ENCODE data around the gene CNNM2. TPM values are rescaled to one million over a fixed set of nuclear protein-coding genes. Genes with fewer than 3 reads are reported as not detected.

CNNM2 gene
- total and polyA plus RNA-seq, 8 donors = 0.76 to 45.5 (median 6.3) TPM

DNA sequence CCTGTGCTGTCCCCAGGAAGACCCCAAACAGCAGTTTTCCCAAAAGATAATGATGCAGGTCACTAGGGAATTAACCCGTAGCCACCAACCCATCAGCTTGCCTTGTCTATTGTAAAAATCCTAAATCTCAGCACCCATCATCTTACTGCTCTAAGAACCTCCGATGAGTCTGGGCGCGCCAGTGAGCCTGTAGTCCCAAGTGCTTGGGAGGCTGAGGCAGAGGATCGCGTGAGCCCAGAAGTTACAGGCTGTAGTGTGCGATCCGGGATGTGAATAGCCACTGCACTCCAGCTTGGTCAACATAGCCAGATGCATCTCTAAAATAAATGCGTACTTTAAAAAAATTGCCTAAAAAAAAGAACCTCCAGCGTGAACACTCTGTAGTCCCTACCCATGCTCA lies 47.9 kb upstream of the CNNM2 start:
- H3K4me1 ChIP-seq = peaks cover 0 to 20% (median 13%) of the 10 kb centered on the region in 4 donors
- no peak for DNase-seq
- peak overlapping the region; percentile 51 to 61 (median 56) for H3K4me3 ChIP-seq
- WGBS, 5 donors = 87 to 94% (median 88%) methylated on average over 10 of the region's 10 CpGs
- intact Hi-C loops (cut with DNase I; ENCODE audit: low total_unique reads) = no loop called here
- TF ChIP-seq POLR2A (IDR thresholded peaks at IDR 0.05) (no peak), POLR2AphosphoS5 (IDR thresholded peaks at IDR 0.05) (no peak), CTCF (IDR thresholded peaks at IDR 0.05) (no peak), EP300 (IDR thresholded peaks at IDR 0.05) (no peak)
- H3K27me3 ChIP-seq = peaks cover 0 to 20% (median 4%) of the 10 kb centered on the region in 3 donors
- H3K36me3 ChIP-seq = peaks cover 0 to 14% (median 5%) of the 10 kb centered on the region in 4 donors
- H3K27ac ChIP-seq = no peak overlapping the region
- no peaks in the 10 kb centered on the region for H3K9me3 ChIP-seq

DNA sequence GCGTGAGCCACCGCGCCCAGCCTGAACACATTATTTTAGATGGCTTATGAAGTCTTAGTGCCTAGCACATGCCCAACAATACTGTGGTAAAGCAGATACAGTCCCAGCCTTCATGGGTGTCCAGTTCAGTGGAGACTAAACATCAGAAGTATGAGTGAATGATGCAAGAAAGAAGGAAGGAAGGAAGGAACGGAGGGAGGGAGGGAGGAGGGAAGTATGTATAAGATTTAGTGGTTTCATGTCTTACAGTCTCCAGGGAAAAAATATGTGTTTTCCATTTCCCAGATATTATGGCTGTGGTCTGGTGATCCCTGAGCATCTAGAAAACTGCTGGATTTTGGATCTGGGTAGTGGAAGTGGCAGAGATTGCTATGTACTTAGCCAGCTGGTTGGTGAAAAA lies 45.9 kb upstream of the CNNM2 start:
- Histone ChIP-seq H3K36me3 (peaks cover 0 to 27% (median 4%) of the 10 kb centered on the region in 4 donors), H3K4me1 (peaks cover 0 to 20% (median 13%) of the 10 kb centered on the region in 4 donors), H3K4me3 (no peak overlapping the region), H3K27ac (no peak overlapping the region), H3K9me3 (no peaks in the 10 kb centered on the region), H3K27me3 (peaks cover 0 to 20% (median 4%) of the 10 kb centered on the region in 3 donors)
- TF ChIP-seq POLR2AphosphoS5 (IDR thresholded peaks at IDR 0.05) (no peak), EP300 (IDR thresholded peaks at IDR 0.05) (no peak), POLR2A (IDR thresholded peaks at IDR 0.05) (no peak), CTCF (IDR thresholded peaks at IDR 0.05) (no peak)
- WGBS, 5 donors = 87 to 92% (median 90%) methylated on average over 4 of the region's 4 CpGs
- DNase-seq = no peak
- intact Hi-C loops (cut with DNase I; ENCODE audit: low total_unique reads) = no loop called here

DNA sequence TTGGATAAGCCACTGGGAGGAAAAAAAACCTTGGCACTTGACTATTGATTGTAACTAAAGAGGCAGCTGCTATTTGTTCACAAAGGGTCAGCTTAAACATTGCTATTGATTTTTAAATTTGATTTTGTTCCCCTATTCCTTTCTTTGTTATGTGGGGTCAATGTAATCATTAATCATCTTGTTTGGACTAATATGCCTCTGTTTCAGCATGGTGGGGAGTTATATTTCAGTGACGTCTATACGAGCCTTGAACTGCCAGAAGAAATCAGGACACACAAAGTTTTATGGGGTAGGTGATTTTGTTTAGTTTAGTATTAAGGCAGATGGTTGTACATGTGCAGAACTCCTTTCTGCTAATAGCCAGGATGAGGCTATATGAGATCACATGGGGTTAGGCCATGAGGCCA lies 41.3 kb upstream of the CNNM2 start:
- Histone ChIP-seq H3K27me3 (no peaks in the 10 kb centered on the region), H3K9me3 (no peaks in the 10 kb centered on the region), H3K4me3 (no peak overlapping the region), H3K27ac (no peak overlapping the region), H3K4me1 (no peaks in the 10 kb centered on the region), H3K36me3 (peaks cover 0 to 51% (median 15%) of the 10 kb centered on the region in 4 donors)
- intact Hi-C loops (cut with DNase I; ENCODE audit: low total_unique reads) = no loop called here
- no peak for DNase-seq
- no peak for TF ChIP-seq CTCF (IDR thresholded peaks at IDR 0.05)
- TF ChIP-seq EP300 (IDR thresholded peaks at IDR 0.05) = no peak
- TF ChIP-seq POLR2A (IDR thresholded peaks at IDR 0.05) = no peak
- no peak for TF ChIP-seq POLR2AphosphoS5 (IDR thresholded peaks at IDR 0.05)
- 54 to 76% (median 71%) methylated on average over 2 of the region's 2 CpGs for WGBS, 5 donors

DNA sequence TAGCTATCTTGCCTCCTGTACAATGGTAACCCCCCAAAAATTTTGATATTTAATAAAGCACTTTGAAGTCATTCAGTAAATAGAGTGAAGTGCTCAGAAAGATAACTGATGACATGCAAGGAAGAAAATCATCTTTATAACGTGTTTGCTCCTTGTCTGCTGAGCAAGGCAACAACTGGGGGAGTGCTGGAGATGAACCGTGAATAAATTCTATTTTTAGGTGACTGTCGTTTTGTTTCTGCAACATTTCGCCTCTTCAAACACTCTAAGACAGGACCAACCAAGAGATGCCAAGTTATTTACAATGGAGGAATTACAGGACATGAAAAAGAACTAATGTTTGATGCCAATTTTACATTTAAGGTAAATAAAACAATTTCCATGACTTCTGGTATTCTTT lies 39.5 kb upstream of the CNNM2 start:
- Histone ChIP-seq H3K4me3 (no peak overlapping the region), H3K27ac (no peak overlapping the region), H3K27me3 (no peaks in the 10 kb centered on the region), H3K36me3 (peaks cover 0 to 50% (median 15%) of the 10 kb centered on the region in 4 donors), H3K9me3 (no peaks in the 10 kb centered on the region), H3K4me1 (no peaks in the 10 kb centered on the region)
- DNase-seq = no peak
- intact Hi-C loops (cut with DNase I; ENCODE audit: low total_unique reads) = no loop called here
- 77 to 89% (median 86%) methylated on average over 4 of the region's 4 CpGs for WGBS, 5 donors
- TF ChIP-seq POLR2A (IDR thresholded peaks at IDR 0.05) = no peak
- no peak for TF ChIP-seq CTCF (IDR thresholded peaks at IDR 0.05)
- TF ChIP-seq POLR2AphosphoS5 (IDR thresholded peaks at IDR 0.05) = no peak
- TF ChIP-seq EP300 (IDR thresholded peaks at IDR 0.05) = no peak
